Measurements from ENCODE around the gene EOGT.

Gene EOGT

DNA sequence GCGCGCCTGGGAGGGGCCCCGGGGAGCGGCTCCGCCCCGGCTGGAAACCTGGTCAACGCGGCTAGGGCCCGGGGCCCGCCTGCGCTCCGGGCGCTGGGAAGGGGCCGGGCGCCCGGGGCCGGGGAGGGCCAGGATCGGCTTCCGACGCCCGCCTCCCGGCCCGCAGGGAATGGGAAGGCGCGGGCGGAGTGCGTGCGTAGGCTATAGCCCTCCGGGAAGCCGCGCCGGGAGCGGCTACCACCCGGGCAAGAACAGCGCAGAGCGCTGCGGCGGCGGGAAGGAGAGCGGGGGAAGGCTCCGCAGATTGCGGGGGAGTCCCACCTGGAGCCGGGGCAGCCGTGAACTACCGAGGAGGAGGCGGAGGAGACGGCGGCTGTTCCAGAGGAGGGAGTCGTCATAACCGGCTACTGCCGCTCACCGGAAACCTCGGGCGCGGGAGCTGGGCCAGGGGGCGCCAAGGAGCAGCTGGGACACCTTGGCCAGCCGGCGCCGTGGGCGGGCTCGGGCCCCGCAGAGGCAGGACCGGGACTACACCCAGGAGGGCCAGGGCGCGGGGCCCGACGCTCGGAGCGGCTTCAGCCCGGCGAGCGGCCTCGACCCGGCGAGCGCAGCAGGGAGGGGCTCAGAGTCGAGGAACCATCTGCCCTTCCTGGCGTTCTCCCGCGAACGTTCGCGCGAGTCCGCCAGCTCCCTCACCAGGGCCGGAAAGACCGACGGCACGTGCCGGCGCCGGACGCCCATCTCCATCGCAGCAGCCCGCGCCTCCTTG, at the start of gene EOGT:
TSS of gene EOGT (minus strand) at position 432 of the 769 bp plus-strand sequence. CDS start 3,838 bp downstream, outside the sequence.
- DNase-seq, result no peak

DNA sequence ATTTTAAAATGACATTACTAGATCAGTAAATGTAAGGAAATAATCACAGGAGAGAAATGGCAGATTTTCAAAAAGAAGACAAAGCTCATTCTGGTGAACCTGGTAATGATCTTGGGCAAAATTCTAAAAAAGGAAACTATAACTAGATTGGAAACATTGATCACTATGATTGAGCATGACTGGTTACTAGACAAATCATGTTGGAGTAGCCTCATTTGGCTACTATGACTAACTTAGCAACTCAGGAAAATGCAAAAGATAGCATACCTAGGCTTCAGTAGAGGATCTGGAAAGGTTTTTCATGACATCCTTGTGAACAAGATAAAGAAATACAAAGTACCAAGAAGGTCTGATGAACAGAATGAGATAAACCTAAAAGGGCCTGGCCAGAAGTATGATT, 46.2 kb upstream of the EOGT start:
- no peak for DNase-seq

DNA sequence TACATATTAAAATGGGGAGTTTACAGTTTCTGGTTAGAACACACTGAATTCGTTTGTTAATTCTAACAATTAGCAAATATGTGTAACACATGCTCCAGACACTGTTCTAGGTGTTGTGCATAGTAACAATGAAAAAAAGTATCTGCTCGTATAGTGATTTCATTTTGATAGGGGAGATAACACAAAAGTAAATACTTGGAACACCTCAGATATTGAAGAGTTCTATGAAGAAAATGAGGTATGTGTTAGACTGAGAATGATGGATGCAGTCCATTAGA, 45.4 kb upstream of the EOGT start:
- no peak for DNase-seq

GRCh38 chr3:69058180-69058946, 44.9 kb upstream of the EOGT start:
- DNase-seq, result no peak

DNA sequence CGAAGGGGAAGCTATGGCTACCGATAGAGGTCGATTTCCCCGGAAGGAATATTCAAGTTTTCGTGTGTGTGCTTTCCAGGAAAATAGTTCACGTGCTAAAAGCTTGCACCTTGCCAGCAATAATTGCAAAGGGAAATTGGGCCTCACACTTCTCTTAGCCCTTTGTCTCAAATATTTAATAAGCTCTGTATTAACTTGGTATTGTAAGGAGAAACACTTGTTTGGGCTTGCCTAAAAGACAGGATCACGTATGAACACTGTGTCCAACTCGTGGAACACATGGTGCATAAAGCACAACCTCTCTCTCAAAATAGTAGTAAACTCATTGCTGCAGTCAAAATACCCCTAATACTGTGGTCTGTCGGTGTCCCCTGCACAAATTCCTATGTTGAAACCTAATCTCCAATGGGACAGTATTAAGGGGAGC, 39.0 kb upstream of the EOGT start:
- DNase-seq, result no peak

DNA sequence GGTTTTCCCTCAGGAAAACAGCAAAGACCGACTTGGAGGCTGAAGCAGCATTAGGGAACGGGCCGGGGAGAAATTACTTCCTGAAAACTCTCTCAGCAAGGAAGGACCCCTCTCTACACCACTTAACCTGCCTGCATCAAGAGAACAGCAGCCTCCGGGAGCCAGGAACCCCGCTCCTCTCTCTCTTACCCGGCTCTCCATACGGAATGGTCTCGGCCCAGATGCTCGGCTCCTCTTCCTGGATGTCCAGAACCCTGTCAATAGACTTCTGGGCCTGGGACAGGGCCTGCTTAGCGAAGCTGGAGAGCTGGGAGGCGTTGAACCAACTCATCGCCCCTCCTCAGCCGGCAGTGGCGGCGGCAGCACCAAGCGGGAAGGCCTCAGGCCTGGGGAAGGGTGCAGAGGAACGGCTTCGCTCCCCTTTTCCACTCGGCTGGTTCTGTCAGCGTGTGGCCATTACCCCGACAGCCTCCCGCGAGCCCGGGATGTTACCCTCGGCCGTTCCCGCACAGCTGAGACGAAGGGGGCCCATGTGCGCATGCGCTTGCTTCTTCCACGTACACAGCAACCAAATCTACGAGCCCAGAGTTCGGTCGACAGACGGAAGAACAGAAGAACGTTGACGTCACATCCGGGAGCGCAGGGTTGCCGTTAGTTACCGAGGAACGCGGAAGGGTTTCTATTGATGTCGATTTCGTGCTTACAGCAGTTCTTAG, 38.4 kb upstream of the EOGT start, which contains the start of gene TMF1:
TSS of gene TMF1 (minus strand) at position 578 of the 716 bp plus-strand sequence. CDS start at position 331, 247 bp downstream.
- DNase-seq, result no peak

GRCh38 chr3:69048990-69049389, 35.5 kb upstream of the EOGT start:
- no peak for DNase-seq

DNA sequence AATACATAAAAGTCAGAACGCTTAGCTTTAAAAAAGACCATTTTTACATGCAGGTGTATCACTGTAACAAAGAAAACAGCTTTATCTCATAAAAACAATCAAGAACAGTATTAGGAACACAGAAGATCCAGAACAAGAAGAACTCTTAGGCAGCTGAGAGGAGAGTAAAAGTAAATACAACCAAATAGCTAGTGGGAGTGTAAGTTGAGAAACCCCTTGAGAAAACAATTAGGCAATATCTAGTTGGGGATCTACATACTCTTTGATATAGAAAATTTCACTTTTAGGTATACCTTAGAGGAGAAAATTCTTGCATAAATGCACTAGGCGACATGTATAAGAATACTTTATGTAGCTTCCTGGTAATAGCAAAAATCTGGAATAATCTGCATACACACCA, 31.1 kb upstream of the EOGT start:
- no peak for DNase-seq

- DNase-seq, result no peak
Observed at GRCh38 chr3:69033470-69033869, 20.0 kb upstream of the EOGT start.

DNA sequence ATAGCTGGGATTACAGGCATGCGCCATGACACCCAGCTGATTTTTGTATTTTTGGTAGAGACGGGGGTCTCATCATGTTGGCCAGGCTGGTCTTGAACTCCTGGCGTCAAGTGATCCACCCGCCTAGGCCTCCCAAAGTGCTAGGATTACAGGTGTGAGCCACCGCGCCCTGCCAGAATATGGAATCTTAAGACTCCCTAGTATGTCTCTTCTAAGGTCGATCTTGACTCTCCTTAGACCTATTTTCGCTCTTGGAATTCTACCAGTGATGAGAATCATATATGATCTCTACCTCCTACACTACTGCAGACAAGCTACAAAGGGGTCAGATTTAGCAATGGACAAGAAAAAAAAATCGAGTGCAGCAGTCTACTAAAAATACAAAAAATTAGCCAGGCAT, 19.3 kb upstream of the EOGT start:
- DNase-seq, result no peak

DNA sequence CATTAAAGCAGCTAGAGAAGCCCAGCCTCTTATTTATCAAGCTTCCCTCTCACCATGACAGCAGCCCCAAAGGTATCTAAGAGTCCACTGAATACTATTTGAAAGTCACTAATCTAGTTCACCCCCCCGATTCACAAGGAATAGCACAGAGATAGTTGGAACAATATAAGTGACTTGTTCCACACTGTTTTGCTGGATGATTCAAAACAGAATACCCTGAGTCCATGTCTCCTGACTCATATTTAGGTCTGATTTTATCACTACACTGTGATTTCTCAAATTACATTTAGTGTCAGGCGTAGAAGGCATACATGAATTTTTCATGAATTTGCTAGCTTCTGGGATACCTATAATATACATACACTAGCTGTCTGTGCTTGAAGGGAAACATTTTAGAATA, 18.7 kb upstream of the EOGT start:
- DNase-seq, result no peak

DNA sequence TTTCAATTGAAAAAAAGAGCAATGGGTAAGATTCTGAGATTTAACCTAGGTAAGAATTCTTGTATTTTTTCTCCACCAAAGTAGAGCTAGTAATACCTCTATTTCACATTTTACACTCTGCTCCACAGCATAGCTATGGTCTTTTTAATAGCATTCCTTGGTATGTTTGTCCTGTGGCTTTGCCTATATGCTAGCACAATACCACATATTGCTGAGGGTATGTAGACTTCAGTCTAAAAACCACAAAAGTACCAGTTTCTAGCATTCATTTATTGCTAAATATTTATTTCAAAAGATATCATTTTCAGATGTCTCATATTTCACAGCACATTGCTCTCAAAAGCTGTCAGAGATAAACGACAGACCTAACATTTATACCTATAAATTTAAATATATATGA, 18.2 kb upstream of the EOGT start:
- DNase-seq, result no peak

DNA sequence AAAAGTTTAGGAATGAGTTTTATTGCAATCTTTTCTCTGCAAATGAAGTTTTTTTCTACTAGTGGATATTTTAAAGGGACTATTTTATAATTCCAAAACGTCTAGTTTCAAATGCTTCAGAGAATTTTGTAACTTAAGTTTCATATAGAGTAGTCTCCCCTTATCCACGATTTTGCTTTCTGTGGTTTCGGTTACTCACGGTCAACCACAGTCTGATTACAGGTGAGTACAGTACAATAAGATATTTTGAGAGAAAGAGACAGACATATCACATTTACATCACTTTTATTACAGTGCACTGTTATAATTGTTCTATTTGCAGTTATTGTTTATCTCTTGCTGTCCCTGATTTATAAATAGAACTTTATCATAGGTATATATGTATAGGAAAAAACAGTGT, 7.4 kb upstream of the EOGT start:
- DNase-seq, result no peak

- no peak for DNase-seq
Observed at GRCh38 chr3:69020424-69020823, 6.9 kb upstream of the EOGT start.

DNA sequence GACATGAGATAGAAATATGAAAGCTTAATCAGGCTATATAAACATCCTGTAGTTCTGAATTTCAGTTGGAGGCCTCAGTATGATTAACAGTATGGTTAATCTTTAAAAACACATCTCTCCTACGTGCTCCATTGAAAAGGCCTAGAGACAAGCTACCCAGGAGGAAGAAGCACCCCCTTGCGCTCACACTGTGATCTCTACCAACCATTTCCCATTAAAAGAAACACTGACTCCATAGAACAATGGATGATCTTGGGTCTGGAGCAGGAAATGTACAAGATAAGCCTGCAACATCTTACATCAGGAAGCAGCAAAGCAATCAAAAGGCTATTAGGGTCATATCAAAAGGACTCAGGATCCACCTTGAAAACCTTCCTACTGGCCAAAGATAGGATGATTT, 3.4 kb upstream of the EOGT start:
- no peak for DNase-seq

- no peak for DNase-seq
Observed at GRCh38 chr3:69016102-69016501, 2.6 kb upstream of the EOGT start.

DNA sequence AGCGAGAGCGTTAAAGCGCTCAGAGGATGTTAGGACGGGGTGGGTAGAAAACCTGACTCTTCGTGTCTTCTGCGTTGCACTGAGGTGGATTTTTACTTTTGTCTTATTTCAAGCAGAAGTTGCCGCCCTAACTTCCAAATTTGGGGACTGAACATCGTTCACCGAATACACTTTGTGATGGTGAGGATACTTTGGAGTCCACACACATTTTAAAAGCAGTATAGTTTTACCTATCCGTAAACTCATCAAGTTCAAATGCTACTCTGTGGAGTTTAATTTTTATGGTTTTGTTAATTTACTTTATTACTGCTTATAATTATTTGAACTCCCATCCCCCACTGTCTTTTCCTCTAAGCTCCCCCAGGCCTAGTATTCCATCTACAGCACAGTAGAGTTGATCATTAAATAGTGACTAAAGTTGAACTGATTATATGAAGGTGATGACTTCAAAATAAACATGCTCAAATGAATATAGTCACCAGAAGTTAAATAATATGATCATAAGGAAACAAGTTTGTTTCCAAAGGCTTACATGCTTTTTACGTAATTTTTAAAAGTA, 617 bp upstream of the EOGT start:
- no peak for DNase-seq

DNA sequence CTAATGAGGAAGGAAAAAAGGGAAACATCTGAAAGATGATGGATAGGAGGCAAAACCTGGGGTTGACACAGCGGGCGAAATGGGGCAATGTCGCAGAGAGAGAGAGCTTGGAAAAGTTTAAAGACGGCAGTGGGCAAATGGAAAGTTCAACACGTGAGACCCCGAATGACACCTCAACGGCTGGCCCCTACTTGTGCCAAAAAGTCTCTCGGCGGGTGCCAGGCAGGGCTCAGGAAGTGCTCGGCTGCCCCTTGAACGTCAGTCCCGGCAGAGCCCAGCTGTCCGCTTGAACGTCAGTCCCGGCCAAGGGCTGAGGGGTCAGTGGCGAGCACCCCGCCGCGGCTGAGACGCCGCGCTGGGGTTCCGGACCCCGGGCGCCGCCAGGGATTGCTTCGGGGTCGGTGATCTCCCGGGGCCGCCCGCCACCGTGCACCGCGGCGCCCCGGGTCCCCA, 658 bp downstream of the EOGT start:
- DNase-seq, result no peak

DNA sequence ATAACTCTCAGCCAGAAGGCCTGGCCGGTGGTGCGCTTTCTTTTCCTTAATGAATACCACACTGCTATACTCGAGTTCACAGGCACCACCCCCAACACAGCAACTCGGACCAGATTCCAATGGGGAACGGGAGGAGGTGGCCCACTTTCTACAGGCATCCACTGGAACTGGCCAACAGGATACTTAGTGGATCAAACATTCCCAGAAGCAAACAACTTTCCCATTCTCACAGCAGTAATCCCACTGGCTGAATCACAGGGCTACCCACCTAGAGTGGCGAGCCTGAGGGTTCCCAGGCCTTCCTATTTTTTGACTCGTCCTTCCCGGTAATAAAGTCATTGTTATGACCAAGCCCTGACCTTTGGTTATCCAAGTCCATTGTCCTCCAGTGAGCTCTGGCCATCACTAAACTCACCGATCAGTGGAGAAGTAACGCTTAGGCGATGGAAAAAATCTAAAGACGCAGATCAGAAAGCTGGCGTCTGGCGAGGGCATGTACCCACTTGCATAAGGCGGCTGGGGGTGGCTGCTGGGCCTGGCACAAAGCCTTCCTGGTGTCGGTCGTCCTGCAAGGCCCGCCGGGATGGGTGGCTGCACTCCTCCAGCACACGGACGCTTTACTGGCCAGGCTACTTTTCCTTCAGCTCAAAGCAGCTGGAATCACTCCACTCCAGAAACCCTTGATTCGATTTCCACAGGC, 1.2 kb downstream of the EOGT start:
- no peak for DNase-seq

- no peak for DNase-seq
Observed at GRCh38 chr3:69011096-69011730, 2.3 kb downstream of the EOGT start.

- no peak for DNase-seq
Observed at GRCh38 chr3:69009559-69010410, 3.7 kb downstream of the EOGT start.
